ENCODE measurements around the gene WWC2.
"Not testable (repeated sequence)": the region's sequence is repeated elsewhere in the genome, so short reads cannot be mapped to it uniquely, and the experiment has no call there.

The WWC2 gene

GRCh38 chr4:183295711-183296110, 196.7 kb downstream of the WWC2 start:
- no peak for DNase-seq (ENCODE audit: low read depth, low spot score)

- DNase-seq (ENCODE audit: low read depth, low spot score): no peak
Measured at GRCh38 chr4:183297675-183298074, 198.6 kb downstream of the WWC2 start.

GRCh38 chr4:183299464-183299863, 200.4 kb downstream of the WWC2 start:
- DNase-seq (ENCODE audit: low read depth, low spot score): no peak

- DNase-seq (ENCODE audit: low read depth, low spot score): no peak
Measured at GRCh38 chr4:183300070-183300469, 201.0 kb downstream of the WWC2 start.

- DNase-seq (ENCODE audit: low read depth, low spot score): no peak
Measured at GRCh38 chr4:183300655-183301054, 201.6 kb downstream of the WWC2 start.

- no peak for DNase-seq (ENCODE audit: low read depth, low spot score)
Measured at GRCh38 chr4:183303301-183303700, 204.2 kb downstream of the WWC2 start.

GRCh38 chr4:183304067-183304466, 205.0 kb downstream of the WWC2 start:
- no peak for DNase-seq (ENCODE audit: low read depth, low spot score)

GRCh38 chr4:183304538-183304937, 205.5 kb downstream of the WWC2 start:
- DNase-seq (ENCODE audit: low read depth, low spot score): no peak

GRCh38 chr4:183306811-183307210, 207.8 kb downstream of the WWC2 start:
- no peak for DNase-seq (ENCODE audit: low read depth, low spot score)

- DNase-seq (ENCODE audit: low read depth, low spot score): no peak
Measured at GRCh38 chr4:183312841-183313240, 213.8 kb downstream of the WWC2 start.

GRCh38 chr4:183314336-183314735, 215.3 kb downstream of the WWC2 start:
- no peak for DNase-seq (ENCODE audit: low read depth, low spot score)

GRCh38 chr4:183314806-183315205, 215.7 kb downstream of the WWC2 start:
- no peak for DNase-seq (ENCODE audit: low read depth, low spot score)

GRCh38 chr4:183318656-183319055, 219.6 kb downstream of the WWC2 start:
- no peak for DNase-seq (ENCODE audit: low read depth, low spot score)

GRCh38 chr4:183320211-183321059, 221.4 kb downstream of the WWC2 start, which contains the start of gene CLDN22:
Gene CLDN22, minus strand, starts transcription at chr4:183320276. Its CDS starts 58 bp downstream, at chr4:183320218.
- DNase-seq (ENCODE audit: low read depth, low spot score): no peak

GRCh38 chr4:183321079-183321478, 222.0 kb downstream of the WWC2 start:
- DNase-seq (ENCODE audit: low read depth, low spot score): no peak

- DNase-seq (ENCODE audit: low read depth, low spot score): no peak
Measured at GRCh38 chr4:183321516-183321915, 222.5 kb downstream of the WWC2 start.

- DNase-seq (ENCODE audit: low read depth, low spot score): no peak
Measured at GRCh38 chr4:183322326-183322725, 223.3 kb downstream of the WWC2 start, which contains the start of gene CLDN24. Gene CLDN24, minus strand, starts transcription at chr4:183322426. Its CDS starts 0 bp downstream, at chr4:183322426.

- no peak for DNase-seq (ENCODE audit: low read depth, low spot score)
Measured at GRCh38 chr4:183323295-183323694, 224.2 kb downstream of the WWC2 start.

GRCh38 chr4:183324056-183324455, 225.0 kb downstream of the WWC2 start:
- DNase-seq (ENCODE audit: low read depth, low spot score): not testable (repeated sequence)

GRCh38 chr4:183324619-183325018, 225.6 kb downstream of the WWC2 start:
- DNase-seq (ENCODE audit: low read depth, low spot score): no peak

- not testable (repeated sequence) for DNase-seq (ENCODE audit: low read depth, low spot score)
Measured at GRCh38 chr4:183326387-183326786, 227.3 kb downstream of the WWC2 start.

- DNase-seq (ENCODE audit: low read depth, low spot score): no peak
Measured at GRCh38 chr4:183326853-183327252, 227.8 kb downstream of the WWC2 start.

GRCh38 chr4:183327827-183328226, 228.8 kb downstream of the WWC2 start:
- no peak for DNase-seq (ENCODE audit: low read depth, low spot score)
